Measurements from ENCODE around the gene EDC4.

EDC4 gene

DNA sequence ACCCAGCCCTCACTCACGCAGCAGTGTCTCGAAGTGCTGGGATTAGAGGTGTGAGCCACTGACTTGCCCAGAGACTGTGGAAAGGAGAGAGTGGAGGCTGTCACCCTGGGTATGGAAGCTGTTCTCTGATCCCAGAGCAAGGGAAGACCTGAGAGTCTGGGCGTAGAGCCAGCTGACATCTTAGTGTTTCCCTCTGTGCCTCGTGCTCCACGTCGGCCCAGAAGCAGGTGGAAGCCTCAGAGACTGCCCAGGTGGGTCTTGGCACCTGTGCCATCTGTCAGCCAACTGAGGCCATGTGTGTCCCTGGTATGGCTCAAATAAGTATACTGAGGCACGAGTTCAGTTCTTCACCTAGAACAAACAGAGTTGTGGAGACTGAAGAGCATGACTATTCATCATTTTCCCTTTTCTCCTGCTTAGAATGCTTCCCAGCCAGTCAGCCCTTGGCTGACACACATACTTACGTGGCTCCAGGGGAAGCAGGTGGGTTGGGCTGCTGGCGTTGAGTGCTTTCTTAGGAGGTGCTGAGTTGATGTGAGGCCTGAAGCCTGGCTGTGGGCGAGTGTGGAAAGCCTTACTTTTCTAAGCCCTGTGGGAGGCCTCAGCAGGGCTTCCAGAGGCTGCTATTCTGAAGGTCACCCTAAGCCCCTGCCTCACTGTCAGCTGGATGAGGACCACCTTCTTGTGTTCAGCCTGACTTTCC, 50.7 kb downstream of the EDC4 start (continued):
- no peak for TF ChIP-seq OSR1 (CRISPR knock-in tag; IDR thresholded peaks at IDR 0.05)
- no peak for TF ChIP-seq ZNF8 (CRISPR knock-in tag; IDR thresholded peaks at IDR 0.05)
- TF ChIP-seq, protein P1, sequence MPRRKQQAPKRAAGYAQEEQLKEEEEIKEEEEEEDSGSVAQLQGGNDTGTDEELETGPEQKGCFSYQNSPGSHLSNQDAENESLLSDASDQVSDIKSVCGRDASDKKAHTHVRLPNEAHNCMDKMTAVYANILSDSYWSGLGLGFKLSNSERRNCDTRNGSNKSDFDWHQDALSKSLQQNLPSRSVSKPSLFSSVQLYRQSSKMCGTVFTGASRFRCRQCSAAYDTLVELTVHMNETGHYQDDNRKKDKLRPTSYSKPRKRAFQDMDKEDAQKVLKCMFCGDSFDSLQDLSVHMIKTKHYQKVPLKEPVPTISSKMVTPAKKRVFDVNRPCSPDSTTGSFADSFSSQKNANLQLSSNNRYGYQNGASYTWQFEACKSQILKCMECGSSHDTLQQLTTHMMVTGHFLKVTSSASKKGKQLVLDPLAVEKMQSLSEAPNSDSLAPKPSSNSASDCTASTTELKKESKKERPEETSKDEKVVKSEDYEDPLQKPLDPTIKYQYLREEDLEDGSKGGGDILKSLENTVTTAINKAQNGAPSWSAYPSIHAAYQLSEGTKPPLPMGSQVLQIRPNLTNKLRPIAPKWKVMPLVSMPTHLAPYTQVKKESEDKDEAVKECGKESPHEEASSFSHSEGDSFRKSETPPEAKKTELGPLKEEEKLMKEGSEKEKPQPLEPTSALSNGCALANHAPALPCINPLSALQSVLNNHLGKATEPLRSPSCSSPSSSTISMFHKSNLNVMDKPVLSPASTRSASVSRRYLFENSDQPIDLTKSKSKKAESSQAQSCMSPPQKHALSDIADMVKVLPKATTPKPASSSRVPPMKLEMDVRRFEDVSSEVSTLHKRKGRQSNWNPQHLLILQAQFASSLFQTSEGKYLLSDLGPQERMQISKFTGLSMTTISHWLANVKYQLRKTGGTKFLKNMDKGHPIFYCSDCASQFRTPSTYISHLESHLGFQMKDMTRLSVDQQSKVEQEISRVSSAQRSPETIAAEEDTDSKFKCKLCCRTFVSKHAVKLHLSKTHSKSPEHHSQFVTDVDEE (CRISPR knock-in tag; IDR thresholded peaks at IDR 0.05), result no peak
- TF ChIP-seq CSDC2 (CRISPR knock-in tag; IDR thresholded peaks at IDR 0.05), result no peak
- no peak for TF ChIP-seq ZFP30 (CRISPR knock-in tag; IDR thresholded peaks at IDR 0.05)
- no peak for TF ChIP-seq ZFP3 (CRISPR knock-in tag; IDR thresholded peaks at IDR 0.05)

DNA sequence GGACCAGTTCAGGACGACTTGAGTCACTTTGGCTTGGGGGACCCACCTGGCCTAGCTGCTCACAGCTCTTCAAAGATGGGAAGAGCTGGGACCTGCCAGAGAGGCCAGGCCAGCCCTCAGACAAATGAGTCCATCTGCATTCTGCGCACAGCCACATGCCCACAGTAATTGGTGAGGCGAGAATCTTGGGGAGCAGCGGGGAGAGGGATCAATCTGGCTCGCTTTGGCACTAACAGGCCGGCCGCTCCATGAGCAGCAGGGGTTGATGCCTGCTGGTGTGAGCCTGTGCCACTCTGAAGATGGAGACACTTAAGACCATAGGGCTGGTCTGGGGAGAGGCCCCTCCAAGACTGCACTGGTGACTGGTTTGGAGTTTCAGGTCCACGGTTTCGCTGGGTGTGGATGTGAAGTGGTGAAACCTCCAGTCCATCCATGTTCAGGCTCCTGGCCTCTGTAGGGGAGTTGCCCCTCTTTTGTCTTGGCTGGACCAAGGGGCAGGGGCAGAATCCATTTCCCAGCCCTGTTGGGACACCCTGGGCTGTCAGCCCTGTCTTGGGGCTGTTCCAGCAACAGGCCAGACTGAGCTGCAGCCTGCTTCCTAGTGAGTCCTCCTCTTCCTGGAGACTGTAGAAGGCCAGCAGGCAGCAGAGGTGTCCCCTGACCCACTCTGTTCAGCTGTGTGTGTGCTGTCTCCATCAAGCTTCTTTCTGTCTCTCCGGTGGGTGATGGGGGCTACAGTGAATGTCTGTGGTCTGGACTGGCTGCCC, 51.5 kb downstream of the EDC4 start:
- ATAC-seq, result no peak
- TF ChIP-seq PPARA (CRISPR knock-in tag; IDR thresholded peaks at IDR 0.05; ENCODE audit: borderline replicate concordance), result no peak
- TF ChIP-seq ISL1 (CRISPR knock-in tag; IDR thresholded peaks at IDR 0.05), result no peak
- TF ChIP-seq, protein P1 (CRISPR knock-in tag; IDR thresholded peaks at IDR 0.05), result no peak
- TF ChIP-seq ZC3H10 (CRISPR knock-in tag; IDR thresholded peaks at IDR 0.05), result no peak
- TF ChIP-seq RARB (CRISPR knock-in tag; IDR thresholded peaks at IDR 0.05), result no peak
- no peak for TF ChIP-seq BACH2 (CRISPR knock-in tag; IDR thresholded peaks at IDR 0.05; ENCODE audit: borderline replicate concordance)
- no peak for TF ChIP-seq GLIS3 (CRISPR knock-in tag; IDR thresholded peaks at IDR 0.05)
- TF ChIP-seq ZNF70 (CRISPR knock-in tag; IDR thresholded peaks at IDR 0.05), result no peak
- TF ChIP-seq, protein P2, sequence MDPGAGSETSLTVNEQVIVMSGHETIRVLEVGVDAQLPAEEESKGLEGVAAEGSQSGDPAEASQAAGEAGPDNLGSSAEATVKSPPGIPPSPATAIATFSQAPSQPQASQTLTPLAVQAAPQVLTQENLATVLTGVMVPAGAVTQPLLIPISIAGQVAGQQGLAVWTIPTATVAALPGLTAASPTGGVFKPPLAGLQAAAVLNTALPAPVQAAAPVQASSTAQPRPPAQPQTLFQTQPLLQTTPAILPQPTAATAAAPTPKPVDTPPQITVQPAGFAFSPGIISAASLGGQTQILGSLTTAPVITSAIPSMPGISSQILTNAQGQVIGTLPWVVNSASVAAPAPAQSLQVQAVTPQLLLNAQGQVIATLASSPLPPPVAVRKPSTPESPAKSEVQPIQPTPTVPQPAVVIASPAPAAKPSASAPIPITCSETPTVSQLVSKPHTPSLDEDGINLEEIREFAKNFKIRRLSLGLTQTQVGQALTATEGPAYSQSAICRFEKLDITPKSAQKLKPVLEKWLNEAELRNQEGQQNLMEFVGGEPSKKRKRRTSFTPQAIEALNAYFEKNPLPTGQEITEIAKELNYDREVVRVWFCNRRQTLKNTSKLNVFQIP (CRISPR knock-in tag; IDR thresholded peaks at IDR 0.05; ENCODE audit: borderline replicate concordance, low read depth), result no peak
- no peak for TF ChIP-seq CSDC2 (CRISPR knock-in tag; IDR thresholded peaks at IDR 0.05)

DNA sequence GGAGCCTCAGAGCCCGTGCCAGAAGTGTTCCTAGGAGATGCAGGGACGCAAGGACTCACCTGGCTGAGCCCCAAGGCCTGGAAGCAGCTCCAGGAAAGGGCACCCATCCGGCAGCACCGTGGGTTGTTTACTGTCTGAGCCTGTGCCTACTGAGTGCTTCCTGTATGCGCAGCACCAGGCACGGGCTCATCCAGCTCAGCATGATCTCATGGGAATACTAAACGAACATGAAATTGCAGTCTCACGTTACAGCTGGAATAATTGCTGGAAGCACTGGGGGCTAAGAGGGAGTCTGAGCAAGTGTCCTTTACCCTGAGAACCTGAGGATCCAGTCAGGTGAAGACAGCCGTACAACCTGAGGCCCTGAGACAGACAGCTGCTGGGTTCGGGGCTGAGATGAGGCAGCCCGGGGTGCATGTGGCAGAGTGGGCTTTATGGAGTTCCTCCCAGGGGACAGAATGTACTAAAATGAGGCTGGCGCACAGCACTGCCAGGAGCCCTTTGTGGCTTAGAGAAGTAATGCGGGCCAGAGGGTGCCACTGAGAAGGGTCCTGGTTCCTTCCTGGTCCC, 53.4 kb downstream of the EDC4 start:
- ATAC-seq, result peak; percentile 34; the same call in 2 of the 3 replicates
- TF ChIP-seq ZC3H10 (CRISPR knock-in tag; IDR thresholded peaks at IDR 0.05) (no peak), ISL1 (CRISPR knock-in tag; IDR thresholded peaks at IDR 0.05) (no peak), RARB (CRISPR knock-in tag; IDR thresholded peaks at IDR 0.05) (no peak), OSR1 (CRISPR knock-in tag; IDR thresholded peaks at IDR 0.05) (no peak), ZFP30 (CRISPR knock-in tag; IDR thresholded peaks at IDR 0.05) (no peak), ZNF565 (CRISPR knock-in tag; conservative IDR thresholded peaks at IDR 0.05; ENCODE audit: low read depth) (no peak), ZNF70 (CRISPR knock-in tag; IDR thresholded peaks at IDR 0.05) (no peak), CSDC2 (CRISPR knock-in tag; IDR thresholded peaks at IDR 0.05) (no peak), TOX (CRISPR knock-in tag; IDR thresholded peaks at IDR 0.05; ENCODE audit: borderline replicate concordance) (no peak), ZNF8 (CRISPR knock-in tag; IDR thresholded peaks at IDR 0.05) (no peak), ESRRG (CRISPR knock-in tag; IDR thresholded peaks at IDR 0.05) (no peak), BACH2 (CRISPR knock-in tag; IDR thresholded peaks at IDR 0.05; ENCODE audit: borderline replicate concordance) (no peak)
- TF ChIP-seq, protein P3, sequence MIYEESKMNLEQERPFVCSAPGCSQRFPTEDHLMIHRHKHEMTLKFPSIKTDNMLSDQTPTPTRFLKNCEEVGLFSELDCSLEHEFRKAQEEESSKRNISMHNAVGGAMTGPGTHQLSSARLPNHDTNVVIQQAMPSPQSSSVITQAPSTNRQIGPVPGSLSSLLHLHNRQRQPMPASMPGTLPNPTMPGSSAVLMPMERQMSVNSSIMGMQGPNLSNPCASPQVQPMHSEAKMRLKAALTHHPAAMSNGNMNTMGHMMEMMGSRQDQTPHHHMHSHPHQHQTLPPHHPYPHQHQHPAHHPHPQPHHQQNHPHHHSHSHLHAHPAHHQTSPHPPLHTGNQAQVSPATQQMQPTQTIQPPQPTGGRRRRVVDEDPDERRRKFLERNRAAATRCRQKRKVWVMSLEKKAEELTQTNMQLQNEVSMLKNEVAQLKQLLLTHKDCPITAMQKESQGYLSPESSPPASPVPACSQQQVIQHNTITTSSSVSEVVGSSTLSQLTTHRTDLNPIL (CRISPR knock-in tag; IDR thresholded peaks at IDR 0.05; ENCODE audit: low read depth), result no peak
- TF ChIP-seq, protein P4, sequence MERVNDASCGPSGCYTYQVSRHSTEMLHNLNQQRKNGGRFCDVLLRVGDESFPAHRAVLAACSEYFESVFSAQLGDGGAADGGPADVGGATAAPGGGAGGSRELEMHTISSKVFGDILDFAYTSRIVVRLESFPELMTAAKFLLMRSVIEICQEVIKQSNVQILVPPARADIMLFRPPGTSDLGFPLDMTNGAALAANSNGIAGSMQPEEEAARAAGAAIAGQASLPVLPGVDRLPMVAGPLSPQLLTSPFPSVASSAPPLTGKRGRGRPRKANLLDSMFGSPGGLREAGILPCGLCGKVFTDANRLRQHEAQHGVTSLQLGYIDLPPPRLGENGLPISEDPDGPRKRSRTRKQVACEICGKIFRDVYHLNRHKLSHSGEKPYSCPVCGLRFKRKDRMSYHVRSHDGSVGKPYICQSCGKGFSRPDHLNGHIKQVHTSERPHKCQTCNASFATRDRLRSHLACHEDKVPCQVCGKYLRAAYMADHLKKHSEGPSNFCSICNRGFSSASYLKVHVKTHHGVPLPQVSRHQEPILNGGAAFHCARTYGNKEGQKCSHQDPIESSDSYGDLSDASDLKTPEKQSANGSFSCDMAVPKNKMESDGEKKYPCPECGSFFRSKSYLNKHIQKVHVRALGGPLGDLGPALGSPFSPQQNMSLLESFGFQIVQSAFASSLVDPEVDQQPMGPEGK (CRISPR knock-in tag; IDR thresholded peaks at IDR 0.05; ENCODE audit: borderline replicate concordance), result no peak
- TF ChIP-seq, protein P5, sequence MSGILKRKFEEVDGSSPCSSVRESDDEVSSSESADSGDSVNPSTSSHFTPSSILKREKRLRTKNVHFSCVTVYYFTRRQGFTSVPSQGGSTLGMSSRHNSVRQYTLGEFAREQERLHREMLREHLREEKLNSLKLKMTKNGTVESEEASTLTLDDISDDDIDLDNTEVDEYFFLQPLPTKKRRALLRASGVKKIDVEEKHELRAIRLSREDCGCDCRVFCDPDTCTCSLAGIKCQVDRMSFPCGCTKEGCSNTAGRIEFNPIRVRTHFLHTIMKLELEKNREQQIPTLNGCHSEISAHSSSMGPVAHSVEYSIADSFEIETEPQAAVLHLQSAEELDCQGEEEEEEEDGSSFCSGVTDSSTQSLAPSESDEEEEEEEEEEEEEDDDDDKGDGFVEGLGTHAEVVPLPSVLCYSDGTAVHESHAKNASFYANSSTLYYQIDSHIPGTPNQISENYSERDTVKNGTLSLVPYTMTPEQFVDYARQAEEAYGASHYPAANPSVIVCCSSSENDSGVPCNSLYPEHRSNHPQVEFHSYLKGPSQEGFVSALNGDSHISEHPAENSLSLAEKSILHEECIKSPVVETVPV (CRISPR knock-in tag; IDR thresholded peaks at IDR 0.05), result no peak
- TF ChIP-seq, protein P2 (CRISPR knock-in tag; IDR thresholded peaks at IDR 0.05; ENCODE audit: borderline replicate concordance, low read depth), result no peak
